Activated CD8-positive, alpha-beta memory T cell treated with anti-CD3 and anti-CD28 coated beads for 4 hours (primary cell): Measurements from ENCODE around the gene PARK7.

Source experiments
- DNase-seq, 2 donors: peaks; one replicate each; pipeline ENCODE4 v3.0.0-alpha.2; 2020; ENCODE audit warnings: low read depth in 2 of 2

Gene PARK7

DNA sequence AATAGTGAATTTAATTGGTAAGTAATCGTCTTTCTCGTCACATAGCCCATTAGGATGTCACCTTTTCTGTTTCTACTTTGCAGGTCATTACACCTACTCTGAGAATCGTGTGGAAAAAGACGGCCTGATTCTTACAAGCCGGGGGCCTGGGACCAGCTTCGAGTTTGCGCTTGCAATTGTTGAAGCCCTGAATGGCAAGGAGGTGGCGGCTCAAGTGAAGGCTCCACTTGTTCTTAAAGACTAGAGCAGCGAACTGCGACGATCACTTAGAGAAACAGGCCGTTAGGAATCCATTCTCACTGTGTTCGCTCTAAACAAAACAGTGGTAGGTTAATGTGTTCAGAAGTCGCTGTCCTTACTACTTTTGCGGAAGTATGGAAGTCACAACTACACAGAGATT, 23.3 kb downstream of the PARK7 start:
- no peak for DNase-seq

- no peak for DNase-seq
These were observed 24.5 kb downstream of the PARK7 start for GRCh38 chr1:7985851-7986612.

DNA sequence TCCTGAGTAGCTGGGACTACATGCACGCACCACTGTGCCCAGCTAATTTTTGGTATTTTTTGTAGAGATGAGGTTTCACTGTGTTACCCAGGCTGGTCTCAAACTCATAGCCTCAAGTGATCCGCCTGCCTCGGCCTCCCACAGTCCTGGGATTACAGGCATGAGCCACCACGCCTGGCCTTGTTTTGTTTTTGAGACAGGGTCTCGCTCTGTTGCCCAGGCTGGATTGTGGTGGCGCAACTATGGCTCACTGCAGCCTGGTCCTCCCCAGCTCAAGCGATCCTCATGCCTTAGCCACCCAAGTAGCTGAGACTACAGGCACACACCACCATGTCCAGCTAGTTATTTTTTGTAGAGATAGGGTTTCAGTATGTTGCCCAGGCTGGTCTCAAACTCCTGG, 26.0 kb downstream of the PARK7 start:
- no peak for DNase-seq

DNA sequence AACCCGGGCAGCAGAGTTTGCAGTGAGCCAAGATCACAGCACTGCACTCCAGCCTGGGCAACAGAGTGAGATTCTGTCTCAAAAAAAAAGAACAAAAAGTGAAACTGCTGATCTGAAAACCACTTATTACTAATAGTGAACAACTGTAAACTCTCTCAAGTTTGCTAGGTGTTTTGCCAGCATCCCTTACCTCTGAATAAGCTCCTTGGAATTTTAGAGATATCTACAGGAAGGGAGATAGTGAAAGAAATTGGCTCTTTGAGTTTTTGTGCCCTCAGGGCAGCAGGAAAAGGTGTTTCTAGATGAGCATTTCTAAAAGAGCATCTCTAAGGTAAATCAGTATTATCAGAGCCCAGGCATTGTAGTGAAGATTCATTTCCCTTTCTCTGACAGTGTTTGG, 27.1 kb downstream of the PARK7 start:
- DNase-seq = no peak

- no peak for DNase-seq
These were observed 28.4 kb downstream of the PARK7 start for GRCh38 chr1:7989762-7990428.

DNA sequence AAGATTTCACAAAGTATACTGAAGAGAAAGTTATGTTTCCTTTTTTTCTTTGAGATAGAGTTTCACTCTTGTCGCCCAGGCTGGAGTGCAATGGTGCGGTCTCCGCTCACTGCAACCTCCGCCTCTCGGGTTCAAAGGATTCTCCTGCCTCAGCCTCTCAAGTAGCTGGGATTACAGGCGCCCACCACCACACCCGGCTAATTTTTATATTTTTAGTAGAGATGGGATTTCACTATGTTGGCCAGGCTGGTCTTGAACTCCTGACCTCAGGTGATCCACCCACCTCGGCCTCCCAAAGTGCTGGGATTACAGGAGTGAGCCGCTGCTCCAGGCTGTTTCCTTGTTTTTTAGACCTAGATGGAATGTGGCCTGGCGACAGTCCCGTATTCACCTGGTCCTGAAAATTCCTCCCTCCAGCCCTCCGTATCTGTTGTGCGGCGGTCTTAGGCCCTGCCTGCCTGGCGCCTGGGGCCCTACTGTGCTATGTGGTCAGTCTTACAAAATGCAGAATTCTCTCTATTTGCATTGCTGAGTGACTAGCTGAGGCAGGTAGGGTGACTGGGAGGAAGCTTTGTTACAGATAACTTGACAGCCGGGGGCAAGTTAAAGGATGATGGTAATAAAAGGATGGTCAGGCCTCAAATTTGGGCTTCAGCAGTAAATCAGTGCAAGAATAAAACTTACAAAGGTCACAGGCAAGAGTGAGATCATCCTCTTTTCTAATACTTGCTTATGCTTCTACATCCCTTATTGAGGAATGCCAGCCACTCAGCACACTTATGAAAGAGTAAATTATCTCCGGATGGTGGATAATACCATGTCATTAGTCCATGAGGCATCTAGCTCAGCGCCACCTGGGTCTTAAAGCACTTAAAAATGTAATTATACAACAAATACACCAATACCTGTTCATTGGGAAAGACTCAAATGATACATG, 30.3 kb downstream of the PARK7 start:
- no peak for DNase-seq

DNA sequence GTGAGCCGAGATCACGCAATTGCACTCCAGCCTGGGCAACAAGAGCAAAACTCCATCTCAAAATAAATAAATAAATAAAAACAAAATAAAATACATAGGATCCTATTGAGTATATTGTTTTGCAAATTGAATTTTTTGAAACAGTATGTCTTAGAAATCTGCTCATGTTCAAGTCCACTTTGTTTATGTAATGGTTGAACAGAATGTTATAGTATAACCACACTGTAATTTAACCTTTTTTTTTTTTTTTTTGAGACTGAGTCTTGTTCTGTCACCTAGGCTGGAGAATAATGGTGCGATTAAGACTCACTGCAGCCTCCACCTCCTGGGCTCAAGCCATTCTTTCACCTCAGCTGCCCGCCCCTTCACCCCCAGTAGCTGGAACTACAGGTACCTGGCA, 31.4 kb downstream of the PARK7 start:
- no peak for DNase-seq

DNA sequence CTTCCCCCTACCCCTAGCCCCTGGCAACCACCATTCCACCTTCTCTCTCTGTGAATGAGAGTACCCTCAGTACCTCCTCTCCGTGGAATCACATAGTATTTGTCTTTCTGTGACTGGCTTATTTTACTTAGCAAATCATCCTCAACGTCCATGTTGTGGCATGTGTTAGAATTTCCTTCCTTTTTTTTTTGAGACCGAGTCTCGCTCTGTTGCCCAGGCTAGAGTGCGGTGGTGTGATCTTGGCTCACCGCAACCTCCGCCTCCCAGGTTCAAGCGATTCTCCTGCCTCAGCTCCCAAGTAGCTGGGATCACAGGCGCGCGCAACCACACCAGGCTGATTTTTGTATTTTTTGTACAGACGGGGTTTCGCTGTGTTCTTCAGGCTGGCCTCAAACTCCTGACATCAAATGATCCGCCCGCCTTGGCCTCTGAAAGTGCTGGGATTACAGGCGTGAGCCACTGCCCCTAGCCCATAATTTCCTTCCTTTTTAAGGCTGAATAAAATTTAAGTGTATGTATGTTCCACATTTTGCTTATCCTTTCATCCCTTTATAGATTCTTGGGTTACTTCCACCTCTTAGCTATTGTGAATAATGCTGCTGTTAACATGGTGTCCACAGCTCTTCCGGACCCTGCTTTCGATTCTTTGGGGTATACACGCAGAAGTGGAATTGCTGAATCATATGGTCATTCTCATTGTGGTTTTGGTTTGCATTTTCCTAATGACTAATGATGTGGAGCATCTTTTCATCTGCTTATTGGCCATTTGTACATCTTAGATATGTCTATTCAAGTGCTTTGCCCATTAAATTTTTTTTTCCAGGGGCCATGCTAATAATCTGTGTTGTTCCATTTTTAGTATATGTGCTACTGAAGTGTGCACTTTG, 32.3 kb downstream of the PARK7 start:
- DNase-seq = no peak

GRCh38 chr1:7994827-7995226, 33.3 kb downstream of the PARK7 start:
- DNase-seq = no peak

DNA sequence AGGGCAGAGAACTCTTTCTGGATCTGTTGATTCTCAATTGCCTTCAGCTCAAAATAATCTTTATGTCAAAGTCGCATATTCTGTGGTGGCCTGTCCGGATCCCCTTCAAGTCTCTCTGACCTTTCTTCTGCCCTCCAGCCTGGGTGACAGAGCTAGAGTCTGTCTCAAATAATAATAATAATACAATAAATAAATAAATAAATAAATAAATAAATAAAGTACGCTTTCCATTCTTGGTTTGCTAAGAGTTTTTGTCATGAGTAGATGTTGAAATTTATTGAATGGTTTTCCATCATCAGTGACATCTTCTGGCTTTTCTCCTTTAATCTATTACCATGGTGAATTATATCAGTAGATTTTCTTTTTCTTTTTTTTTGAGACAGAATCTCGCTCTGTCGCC, 33.9 kb downstream of the PARK7 start:
- no peak for DNase-seq

- DNase-seq = no peak
These were observed 40.9 kb downstream of the PARK7 start for GRCh38 chr1:8002329-8002910.

DNA sequence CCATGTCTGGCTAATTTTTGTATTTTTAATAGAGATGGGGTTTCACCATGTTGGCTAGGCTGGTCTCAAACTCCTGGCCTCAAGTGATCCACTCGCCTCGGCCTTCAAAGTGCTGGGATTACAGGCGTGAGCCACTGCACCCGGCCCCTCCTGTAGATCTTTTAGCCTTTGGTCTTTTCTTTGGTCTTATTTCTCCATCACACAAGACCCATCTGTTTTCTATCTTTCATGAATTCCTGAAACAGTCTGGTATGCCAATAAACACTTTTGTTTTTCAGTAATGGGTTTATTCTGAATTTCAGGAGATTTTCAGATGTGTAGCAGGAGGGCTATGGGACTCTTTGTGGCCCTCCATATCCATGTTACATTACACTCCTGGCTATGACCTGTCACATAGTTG, 41.4 kb downstream of the PARK7 start:
- DNase-seq = no peak

DNA sequence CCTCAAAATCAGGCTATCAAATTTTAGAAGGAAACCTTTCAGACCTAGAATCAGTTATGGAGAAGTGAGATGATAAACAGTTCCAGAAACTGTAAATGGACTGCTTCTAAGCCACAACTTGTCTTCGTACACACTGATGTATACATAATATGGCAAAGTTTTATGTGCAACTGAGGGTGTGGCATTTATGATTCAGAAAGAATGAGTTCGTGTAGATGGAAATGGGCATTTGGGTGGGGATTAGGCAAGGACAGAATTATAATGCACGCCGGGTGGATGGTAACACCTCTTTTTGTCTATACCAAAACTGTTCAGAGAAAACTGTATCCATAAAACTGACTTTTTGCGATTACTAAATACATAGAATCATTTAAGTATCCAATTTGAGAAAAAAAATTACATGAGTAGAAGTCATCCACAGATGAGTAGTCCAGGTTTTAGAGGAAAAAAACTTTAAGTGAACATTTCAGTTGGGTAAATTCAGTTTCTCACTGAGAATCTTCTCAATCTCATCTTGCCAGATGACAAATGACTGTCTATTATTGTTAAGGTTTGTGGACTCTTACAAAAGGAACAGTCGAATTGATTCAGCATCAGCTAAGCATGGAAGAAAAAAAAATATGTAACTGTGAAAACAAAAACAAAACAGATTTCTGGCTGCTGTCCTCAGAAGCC, 42.1 kb downstream of the PARK7 start:
- DNase-seq = no peak

- DNase-seq = no peak
These were observed 42.7 kb downstream of the PARK7 start for GRCh38 chr1:8004113-8004802.

GRCh38 chr1:8004803-8005573, 43.5 kb downstream of the PARK7 start:
- no peak for DNase-seq

DNA sequence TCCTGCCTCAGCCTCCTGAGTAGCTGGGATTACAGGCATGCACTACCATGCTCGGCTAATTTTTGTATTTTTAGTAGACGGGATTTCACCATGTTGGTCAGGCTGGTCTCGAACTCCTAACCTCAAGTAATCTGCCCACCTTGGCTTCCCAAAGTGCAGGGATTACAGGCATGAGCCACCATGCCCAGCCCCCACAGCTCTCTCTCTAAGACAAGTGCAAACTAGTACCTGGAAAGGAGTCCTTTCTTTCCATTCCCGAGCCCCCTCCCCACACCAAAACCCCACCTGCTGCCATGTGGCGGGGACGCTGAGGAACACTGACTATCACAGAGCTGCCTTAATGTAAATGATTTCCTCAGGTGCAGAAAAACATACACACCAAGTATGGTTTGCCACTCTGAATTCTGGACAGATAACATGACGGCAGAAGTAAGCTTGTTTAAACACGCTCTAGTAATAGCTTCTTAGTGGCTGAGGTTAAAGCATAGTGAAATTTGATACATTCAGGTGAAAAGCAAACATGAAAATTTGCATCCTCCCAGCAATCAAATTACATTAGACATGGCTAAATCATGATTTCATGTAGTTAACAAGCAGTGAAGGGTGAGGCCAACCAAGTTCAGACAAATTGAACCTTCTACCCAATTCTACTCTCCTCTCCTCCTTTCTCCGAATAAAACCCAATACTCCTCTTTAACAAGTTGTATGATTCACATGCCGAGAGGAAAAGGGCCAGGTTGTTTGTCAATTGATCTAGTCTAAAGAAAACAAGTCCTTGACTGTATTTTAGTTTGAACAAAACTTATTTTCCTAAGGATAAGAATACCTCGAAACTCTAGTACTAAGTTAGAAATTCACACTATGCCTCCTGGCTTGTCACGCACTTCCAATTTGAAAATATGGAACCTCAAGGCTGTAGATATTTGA, 44.8 kb downstream of the PARK7 start:
- DNase-seq = no peak

DNA sequence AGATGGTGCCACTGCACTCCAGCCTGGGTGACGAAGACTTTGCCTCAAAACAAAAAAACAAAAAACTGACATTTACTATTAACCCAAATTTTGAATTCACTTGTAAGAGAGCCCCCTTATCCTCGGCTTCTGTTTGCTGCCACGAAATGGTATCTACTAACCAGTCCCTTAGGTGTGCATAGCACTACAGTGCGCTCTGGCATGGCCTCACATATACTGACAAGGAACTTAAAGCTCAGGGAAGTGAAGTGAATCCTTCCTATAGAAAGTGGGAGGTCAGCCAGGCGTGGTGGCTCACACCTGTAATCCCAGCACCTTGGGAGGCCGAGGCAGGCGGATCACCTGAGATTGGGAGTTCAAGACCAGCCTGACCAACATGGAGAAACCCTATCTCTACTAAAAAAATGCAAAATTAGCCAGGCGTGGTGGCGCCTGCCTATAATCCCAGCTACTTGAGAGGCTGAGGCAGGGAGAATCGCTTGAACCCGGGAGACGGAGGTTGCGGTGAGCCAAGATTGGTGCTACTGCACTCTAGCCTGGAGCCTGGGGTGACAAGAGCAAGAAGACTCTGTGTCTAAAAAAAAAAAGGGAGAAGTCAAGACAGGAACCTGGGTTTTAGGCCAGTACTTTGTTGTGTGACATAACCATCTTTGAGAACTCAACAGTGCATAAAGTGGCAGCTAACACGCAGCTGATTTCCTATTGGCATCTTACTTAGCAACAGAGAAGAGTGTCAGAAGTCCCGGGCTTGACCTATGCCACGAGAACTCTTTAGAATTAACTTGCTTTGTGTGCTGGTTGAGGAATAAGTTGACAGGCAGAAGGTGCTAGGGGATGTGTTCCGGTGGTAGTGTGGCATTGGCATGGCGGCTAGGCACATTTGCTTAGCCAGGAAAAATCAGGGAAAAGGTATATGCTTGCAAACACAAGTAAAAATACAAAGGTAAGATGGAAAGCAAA, 47.8 kb downstream of the PARK7 start:
- DNase-seq = no peak
